IMR-90 (cell line): ENCODE results near the gene PROKR2. TPM values are rescaled to one million over a fixed set of nuclear protein-coding genes. Genes with fewer than 3 reads are reported as not detected.

Source experiments
- ATAC-seq: fragments of 200-7000 bp; cut with Tn5 transposase; 2 replicates; pipeline ENCODE4 v1.9.1; 2020; ENCODE audit warnings: low read depth, mild to moderate bottlenecking, moderate library complexity
- BruUV-seq: library from RNA; stranded (reverse); fragments of 400-500 nt; replicated peaks from 2 replicates; lab custom pipeline; 2021; lab: Mats Ljungman, UMichigan
- CTCF ChIA-PET: fragments of 300-600 bp; formaldehyde crosslinking; extraction: SDS; loops from one replicate; lab custom pipeline; 2021; ENCODE audit warnings: antibody characterized with exemption; lab: Yijun Ruan, JAX
- POLR2A ChIA-PET: fragments of 300-600 bp; sonication (Branson Sonifier 250); formaldehyde crosslinking; loops from one replicate; lab custom pipeline; 2022; ENCODE audit warnings: antibody characterized with exemption; ENCODE audit not compliant: unreplicated experiment; lab: Charles Lee
- DNase-seq: peaks from one replicate; pipeline ENCODE4 v3.0.0; 2013
- H2AFZ ChIP-seq: replicated peaks from 2 replicates; pipeline ENCODE3; 2013; ENCODE audit warnings: low read length, mild to moderate bottlenecking; ENCODE audit not compliant: poor library complexity
- H2AK5ac ChIP-seq: 2 replicates; pipeline ENCODE4 v1.6.1; 2013; ENCODE audit warnings: low read depth, low read length, inconsistent platforms
- H2AK9ac ChIP-seq: replicated peaks from 2 replicates; pipeline ENCODE3; 2013; ENCODE audit warnings: mild to moderate bottlenecking, low read depth, low read length, moderate library complexity; ENCODE audit not compliant: poor library complexity
- H2BK120ac ChIP-seq: 2 replicates; pipeline ENCODE4 v1.6.1; 2013; ENCODE audit warnings: low read depth, low read length, inconsistent platforms
- H2BK15ac ChIP-seq: 3 replicates; pipeline ENCODE4 v1.6.1; 2013; ENCODE audit warnings: low read depth, low read length, inconsistent platforms
- H2BK20ac ChIP-seq: 2 replicates; pipeline ENCODE4 v1.6.1; 2013; ENCODE audit warnings: low read depth, mild to moderate bottlenecking, inconsistent platforms, low read length, moderate library complexity
- H2BK5ac ChIP-seq: 2 replicates; pipeline ENCODE4 v1.6.1; 2013; ENCODE audit warnings: mild to moderate bottlenecking, low read depth, low read length, inconsistent platforms; ENCODE audit not compliant: poor library complexity, severe bottlenecking
- H3K14ac ChIP-seq: replicated peaks from 2 replicates; pipeline ENCODE4 v1.6.1; 2013; ENCODE audit warnings: low read depth, low read length, inconsistent platforms
- H3K18ac ChIP-seq: 2 replicates; pipeline ENCODE4 v1.6.1; 2013; ENCODE audit warnings: low read depth, low read length, control low read depth
- H3K23ac ChIP-seq: 2 replicates; pipeline ENCODE4 v1.6.1; 2013; ENCODE audit warnings: low read depth, low read length, inconsistent platforms
- H3K27ac ChIP-seq: 2 replicates; pipeline ENCODE4 v1.5.1; 2013; ENCODE audit warnings: mild to moderate bottlenecking, control low read depth, low read length; ENCODE audit not compliant: insufficient read depth
- H3K27me3 ChIP-seq: 2 replicates; pipeline ENCODE4 v1.6.1; 2013; ENCODE audit warnings: low read length; ENCODE audit not compliant: control insufficient read depth, insufficient read depth
- H3K36me3 ChIP-seq: 2 replicates; pipeline ENCODE4 v1.6.1; 2013; ENCODE audit warnings: low read length, mixed read lengths; ENCODE audit not compliant: control insufficient read depth, insufficient read depth
- H3K4ac ChIP-seq: 2 replicates; pipeline ENCODE4 v1.6.1; 2013; ENCODE audit warnings: low read depth, low read length, inconsistent platforms
- H3K4me1 ChIP-seq: 2 replicates; pipeline ENCODE4 v1.6.1; 2013; ENCODE audit warnings: low read length, mixed read lengths; ENCODE audit not compliant: control insufficient read depth, insufficient read depth
- H3K4me2 ChIP-seq: 2 replicates; pipeline ENCODE4 v1.6.1; 2013; ENCODE audit warnings: low read depth, mild to moderate bottlenecking, control low read depth, low read length, moderate library complexity
- H3K4me3 ChIP-seq: 2 replicates; pipeline ENCODE4 v1.5.1; 2013; ENCODE audit warnings: low read depth, mild to moderate bottlenecking, control low read depth, low read length, moderate library complexity; ENCODE audit not compliant: insufficient read depth
- H3K56ac ChIP-seq: 2 replicates; pipeline ENCODE4 v1.6.1; 2013; ENCODE audit warnings: low read length, inconsistent platforms; ENCODE audit not compliant: insufficient read depth; ENCODE audit errors: extremely low read depth
- H3K79me1 ChIP-seq, 2 experiments: 2 replicates each; pipeline ENCODE4 v1.6.1; 2013; ENCODE audit warnings: low read length in 2 of 2, inconsistent platforms in 1 of 2, low read depth in 1 of 2
- H3K9ac ChIP-seq: 2 replicates; pipeline ENCODE4 v1.6.1; 2013; ENCODE audit warnings: low read depth, low read length, control low read depth
- H3K9me1 ChIP-seq: 2 replicates; pipeline ENCODE4 v1.6.1; 2013; ENCODE audit warnings: low read length, inconsistent platforms; ENCODE audit not compliant: insufficient read depth
- H3K9me3 ChIP-seq: 2 replicates; pipeline ENCODE4 v1.6.1; 2013; ENCODE audit warnings: low read length; ENCODE audit not compliant: control insufficient read depth, insufficient read depth
- H4K20me1 ChIP-seq: 2 replicates; pipeline ENCODE4 v1.6.1; 2013; ENCODE audit warnings: low read length, inconsistent platforms; ENCODE audit not compliant: insufficient read depth
- H4K5ac ChIP-seq: 2 replicates; pipeline ENCODE4 v1.6.1; 2013; ENCODE audit warnings: mild to moderate bottlenecking, low read depth, low read length, control low read depth
- H4K8ac ChIP-seq, 2 experiments: 2 replicates each; pipeline ENCODE4 v1.6.1; 2013; ENCODE audit warnings: low read depth in 2 of 2, low read length in 2 of 2, control low read depth in 1 of 2, inconsistent platforms in 1 of 2
- H4K91ac ChIP-seq: 2 replicates; pipeline ENCODE4 v1.6.1; 2013; ENCODE audit warnings: low read depth, low read length, inconsistent platforms; ENCODE audit not compliant: insufficient read depth
- CHD1 ChIP-seq: IDR thresholded peaks from 2 replicates; pipeline ENCODE4 v1.6.1; 2012; ENCODE audit warnings: low read depth, low read length, improper control_type of control experiment
- FOS ChIP-seq: fragments of 150-350 bp; IDR thresholded peaks from 2 replicates; pipeline ENCODE4 v1.6.1; 2016; ENCODE audit warnings: low read depth, low read length
- MXI1 ChIP-seq: IDR thresholded peaks from 2 replicates; pipeline ENCODE4 v1.6.1; 2012; ENCODE audit warnings: low read depth, mild to moderate bottlenecking, low read length, moderate library complexity, borderline replicate concordance
- POLR2A ChIP-seq: IDR thresholded peaks from 2 replicates; pipeline ENCODE4 v1.6.1; 2012; ENCODE audit warnings: mild to moderate bottlenecking, low read depth, low read length
- RAD21 ChIP-seq: IDR thresholded peaks from 2 replicates; pipeline ENCODE4 v1.6.1; 2012; ENCODE audit warnings: low read length, improper control_type of control experiment
- USF2 ChIP-seq: fragments of 150-350 bp; IDR thresholded peaks from 2 replicates; pipeline ENCODE4 v1.6.1; 2017; ENCODE audit warnings: mild to moderate bottlenecking, antibody characterized with exemption, low read length, low read depth
- WGBS, 2 experiments: methylation state at CpG; one replicate each; pipeline versions ENCODE4 v1.1.5 to v1.1.7; 2013; ENCODE audit warnings: missing lambda C conversion rate in 2 of 2; ENCODE audit not compliant: insufficient read length in 1 of 2; ENCODE audit errors: extremely low coverage in 2 of 2; 5-methylcytosine and 5-hydroxymethylcytosine counted together
- dilution Hi-C: fragments of 300-500 bp; cut with HindIII; formaldehyde crosslinking; loops from one replicate; pipeline ENCODE4 v1.14.3; 2018; ENCODE audit warnings: low sequenced_read_pairs; ENCODE audit not compliant: unreplicated experiment
- in situ Hi-C: fragments of 300-500 bp; cut with MboI; formaldehyde crosslinking; loops from 3 replicates; pipeline ENCODE4 v1.14.3; 2019; ENCODE audit warnings: low sequenced_read_pairs, inconsistent platforms, mixed read lengths
- intact Hi-C: fragments of 100-400 bp; cut with micrococcal nuclease; formaldehyde crosslinking; loops from 2 replicates; pipeline ENCODE4 v1.10.0; 2022
- polyA plus RNA-seq, 3 experiments: library from polyadenylated mRNA; depleted of rRNA; stranded (reverse); fragments of >200 nt; gene quantifications; 2 replicates each; pipeline ENCODE4 v1.2.3, GENCODE V29; 2012; ENCODE audit warnings: low replicate concordance in 1 of 3
- total RNA-seq: library from RNA; depleted of rRNA; stranded (reverse); fragments of >200 nt; gene quantifications from 2 replicates; pipeline ENCODE4 v1.2.3, GENCODE V29; 2012
- TF ChIP-seq, protein P1 (sequence below): fragments of 150-350 bp; IDR thresholded peaks from 2 replicates; pipeline ENCODE4 v1.6.1; 2016; ENCODE audit warnings: low read depth, mild to moderate bottlenecking, low read length, moderate library complexity, borderline replicate concordance

PROKR2 gene
- total and polyA plus RNA-seq, 2 of the 4 experiments (the other 2 are of a cell fraction) = not detected

DNA sequence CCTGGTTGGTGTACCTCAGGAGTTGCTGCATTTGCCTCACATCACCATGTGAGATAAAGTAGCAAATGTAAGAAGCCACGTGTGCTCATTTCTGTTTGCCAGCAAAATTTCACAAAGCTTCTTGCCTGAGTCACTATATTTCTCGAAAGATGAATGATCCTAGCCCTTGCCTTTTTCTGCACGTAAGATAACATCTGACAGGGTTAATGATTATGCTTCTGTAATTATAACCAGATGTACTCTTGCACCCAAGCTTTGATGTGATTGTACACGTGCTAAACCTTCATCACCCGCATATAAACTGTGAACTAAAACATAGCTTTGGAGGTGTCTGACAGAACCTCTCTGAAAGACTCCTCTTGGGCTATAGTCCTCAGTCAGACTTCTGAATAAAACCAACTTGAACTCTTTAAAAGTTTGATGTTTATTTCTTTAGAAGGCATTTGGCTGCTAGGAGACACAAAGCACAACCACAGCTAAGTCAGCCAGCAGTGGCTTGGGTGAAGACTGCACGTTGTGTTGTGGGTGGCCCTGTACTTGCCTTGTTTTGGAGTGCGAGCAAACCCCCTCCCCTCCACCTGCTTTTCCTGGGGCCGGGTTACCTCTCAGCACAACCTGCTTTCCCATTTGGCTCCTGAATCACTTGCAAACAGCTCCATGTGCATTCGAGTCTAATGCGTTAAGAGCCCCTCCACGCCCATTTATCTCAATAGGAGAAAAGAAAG is 19.3 kb downstream of the PROKR2 start:
- no peak overlapping the region for H3K27ac ChIP-seq
- no peak overlapping the region for H4K91ac ChIP-seq
- peaks cover 8% of the 10 kb centered on the region for H3K27me3 ChIP-seq
- H3K4ac ChIP-seq = no peak overlapping the region
- H2AK5ac ChIP-seq = no peak overlapping the region
- no peak overlapping the region for H2AK9ac ChIP-seq
- TF ChIP-seq FOS (no peak), RAD21 (no peak), USF2 (no peak), MXI1 (no peak), CHD1 (no peak), POLR2A (no peak)
- TF ChIP-seq, protein P1, sequence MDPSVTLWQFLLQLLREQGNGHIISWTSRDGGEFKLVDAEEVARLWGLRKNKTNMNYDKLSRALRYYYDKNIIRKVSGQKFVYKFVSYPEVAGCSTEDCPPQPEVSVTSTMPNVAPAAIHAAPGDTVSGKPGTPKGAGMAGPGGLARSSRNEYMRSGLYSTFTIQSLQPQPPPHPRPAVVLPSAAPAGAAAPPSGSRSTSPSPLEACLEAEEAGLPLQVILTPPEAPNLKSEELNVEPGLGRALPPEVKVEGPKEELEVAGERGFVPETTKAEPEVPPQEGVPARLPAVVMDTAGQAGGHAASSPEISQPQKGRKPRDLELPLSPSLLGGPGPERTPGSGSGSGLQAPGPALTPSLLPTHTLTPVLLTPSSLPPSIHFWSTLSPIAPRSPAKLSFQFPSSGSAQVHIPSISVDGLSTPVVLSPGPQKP = no peak
- H3K14ac ChIP-seq = no peak overlapping the region
- no peaks in the 10 kb centered on the region for H3K36me3 ChIP-seq
- in situ Hi-C loops (no loop called here), dilution Hi-C loops (no loop called here), intact Hi-C loops (no loop called here)
- no CpG with 5 or more reads among the region's 11 CpGs for WGBS, 2 experiments
- BruUV-seq = no TSS peak
- no peak overlapping the region for H3K18ac ChIP-seq
- H4K8ac ChIP-seq = no peak overlapping the region
- no peak overlapping the region for H2AFZ ChIP-seq
- no peak overlapping the region for H3K56ac ChIP-seq
- H3K23ac ChIP-seq = no peak overlapping the region
- no peak overlapping the region for H3K9ac ChIP-seq
- POLR2A ChIA-PET = no interaction called here
- no peaks in the 10 kb centered on the region for H3K4me1 ChIP-seq
- H3K79me1 ChIP-seq = no peaks in the 10 kb centered on the region
- no peaks in the 10 kb centered on the region for H3K9me3 ChIP-seq
- CTCF ChIA-PET = no interaction called here
- H2BK15ac ChIP-seq = no peak overlapping the region
- DNase-seq = no peak
- no peak overlapping the region for H2BK20ac ChIP-seq
- no peaks in the 10 kb centered on the region; the same call in 1 of the 2 replicates for H3K9me1 ChIP-seq
- no peak for ATAC-seq
- no peak overlapping the region for H4K5ac ChIP-seq
- H3K4me3 ChIP-seq = no peak overlapping the region
- H4K20me1 ChIP-seq = no peaks in the 10 kb centered on the region
- H3K4me2 ChIP-seq = no peak overlapping the region
- H2BK120ac ChIP-seq = no peak overlapping the region
- H2BK5ac ChIP-seq = no peak overlapping the region
